Superior temporal gyrus (tissue), 1 donor: ENCODE data around the gene SLC35G2.
"Not testable (repeated sequence)": the region's sequence is repeated elsewhere in the genome, so short reads cannot be mapped to it uniquely, and the experiment has no call there.

Experiments used
- DNase-seq: peaks from one replicate; pipeline ENCODE4 v3.0.0-alpha.2; 2016; ENCODE audit errors: extremely low spot score

Gene SLC35G2

GRCh38 chr3:136818769-136819391 lies at the start of gene SLC35G2:
TSS of gene SLC35G2 (plus strand) at chr3:136819126. CDS start at chr3:136854461, 35,335 bp downstream.
- DNase-seq, result peak; percentile 42

DNA sequence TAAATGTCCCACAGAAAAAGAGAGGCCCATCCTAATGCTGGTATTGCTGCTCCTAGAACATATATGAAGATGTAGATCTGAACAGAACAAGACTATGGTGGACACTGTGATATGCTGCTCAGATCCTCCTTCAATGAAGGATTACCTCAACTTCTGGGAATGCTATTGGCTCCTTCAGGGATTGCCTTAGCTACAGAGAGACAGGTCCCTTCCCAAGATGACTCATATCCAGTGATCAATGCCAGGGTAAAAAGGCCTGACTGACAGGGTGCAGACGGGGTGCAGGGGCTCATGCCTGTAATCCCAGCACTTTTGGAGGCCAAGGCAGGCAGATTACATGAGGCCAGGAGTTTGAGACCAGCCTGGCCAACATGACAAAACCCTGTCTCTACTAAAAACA lies 46.2 kb upstream of the SLC35G2 start:
- no peak for DNase-seq

- DNase-seq, result no peak
These were observed 40.1 kb upstream of the SLC35G2 start for GRCh38 chr3:136778865-136779264.

- no peak for DNase-seq
These were observed 38.2 kb upstream of the SLC35G2 start for GRCh38 chr3:136780741-136781140.

GRCh38 chr3:136783708-136784191 lies 35.2 kb upstream of the SLC35G2 start:
- DNase-seq, result no peak

DNA sequence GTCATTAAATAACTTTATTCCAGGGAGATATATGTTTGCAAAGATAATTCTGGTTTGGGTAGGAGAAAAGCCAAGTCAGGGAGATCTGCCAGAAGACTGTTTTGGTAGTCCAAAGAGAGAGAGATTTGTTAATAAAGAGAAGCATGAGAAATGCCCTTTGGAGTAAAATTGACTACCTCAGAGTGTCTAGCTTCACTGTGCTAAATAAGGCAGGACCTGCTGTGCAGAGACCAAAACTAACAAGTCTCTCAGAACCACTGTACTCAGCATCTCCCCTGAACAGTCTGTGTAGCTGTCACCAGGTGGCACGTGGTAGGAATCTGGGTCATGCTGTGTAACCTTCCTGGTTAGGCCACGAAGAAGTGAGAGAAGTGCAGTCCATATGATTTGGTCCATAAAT lies 31.6 kb upstream of the SLC35G2 start:
- DNase-seq, result peak; percentile 26

DNA sequence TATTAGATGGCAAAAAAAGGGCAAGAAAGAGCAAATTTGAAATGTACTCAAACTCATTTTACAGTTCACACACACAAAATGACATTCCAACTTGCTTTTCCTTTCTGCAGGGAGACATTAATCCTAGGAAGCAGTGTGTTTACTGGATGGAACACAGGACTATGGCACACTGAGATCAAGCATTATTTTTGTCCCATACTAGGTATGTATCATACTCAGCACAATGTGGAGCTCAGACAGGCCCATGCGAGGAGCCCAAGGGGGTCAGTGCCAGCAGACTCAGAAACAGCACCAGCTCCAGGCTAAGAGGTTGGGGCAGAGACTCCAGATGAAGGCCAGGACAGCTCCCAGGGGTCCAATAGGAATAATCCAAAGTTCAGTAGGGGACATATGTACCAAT lies 30.8 kb upstream of the SLC35G2 start:
- no peak for DNase-seq

DNA sequence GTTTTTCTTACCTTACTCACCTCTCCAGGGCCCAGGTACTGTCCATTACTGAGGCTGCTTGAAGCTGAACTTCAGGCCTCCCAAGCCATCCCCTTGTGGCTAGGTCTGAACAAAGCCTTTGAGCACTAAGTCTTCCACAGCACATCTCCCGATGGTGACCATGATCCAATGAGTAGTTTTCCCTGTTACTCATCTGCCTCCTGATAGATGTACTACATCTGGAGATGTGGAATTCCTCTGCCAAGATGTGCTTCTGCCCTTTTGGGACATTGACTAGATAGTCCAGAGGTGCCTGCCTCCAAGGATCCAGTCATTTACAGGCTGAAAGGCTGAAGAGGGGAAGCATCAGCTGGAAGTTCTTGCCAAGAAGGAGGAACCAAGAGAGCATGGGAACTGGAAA lies 28.9 kb upstream of the SLC35G2 start:
- DNase-seq, result no peak

- no peak for DNase-seq
These were observed 28.1 kb upstream of the SLC35G2 start for GRCh38 chr3:136790786-136791185.

DNA sequence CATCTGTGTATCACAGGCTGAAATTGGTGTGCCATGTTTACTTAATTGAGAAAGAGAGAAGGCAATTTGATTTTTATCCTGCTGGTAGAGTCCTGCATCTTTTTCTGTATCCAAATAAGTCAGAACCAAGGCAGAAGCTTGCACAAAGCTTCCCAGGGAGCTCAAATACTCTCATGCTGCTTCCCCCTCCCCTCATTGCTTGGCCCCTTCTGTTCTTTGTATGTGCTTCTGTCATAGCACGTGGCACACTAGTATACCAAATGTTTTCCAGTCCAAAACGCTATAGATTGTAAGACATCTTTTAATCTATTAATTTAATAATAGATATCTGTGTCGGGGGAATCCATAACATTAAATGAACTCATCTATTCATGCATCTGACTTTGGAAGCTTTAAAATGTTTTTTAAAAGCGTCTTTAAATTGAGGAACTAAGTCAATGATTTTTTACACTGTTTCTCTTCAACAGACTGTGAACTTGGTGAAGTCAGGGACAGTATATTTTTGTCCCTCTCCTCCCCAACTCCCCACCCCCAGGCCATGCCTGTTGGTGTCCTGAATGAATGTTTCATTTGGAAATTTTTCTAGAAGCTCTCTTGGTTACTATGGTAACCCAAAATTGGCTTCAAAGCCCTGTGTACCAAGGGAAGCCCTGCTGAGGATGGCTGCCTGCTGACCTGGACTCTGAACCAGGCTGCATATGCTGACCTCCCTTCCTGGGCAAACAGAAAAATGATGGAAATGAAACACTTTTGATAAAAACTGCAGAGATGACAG lies 26.2 kb upstream of the SLC35G2 start:
- peak; percentile 36 for DNase-seq

DNA sequence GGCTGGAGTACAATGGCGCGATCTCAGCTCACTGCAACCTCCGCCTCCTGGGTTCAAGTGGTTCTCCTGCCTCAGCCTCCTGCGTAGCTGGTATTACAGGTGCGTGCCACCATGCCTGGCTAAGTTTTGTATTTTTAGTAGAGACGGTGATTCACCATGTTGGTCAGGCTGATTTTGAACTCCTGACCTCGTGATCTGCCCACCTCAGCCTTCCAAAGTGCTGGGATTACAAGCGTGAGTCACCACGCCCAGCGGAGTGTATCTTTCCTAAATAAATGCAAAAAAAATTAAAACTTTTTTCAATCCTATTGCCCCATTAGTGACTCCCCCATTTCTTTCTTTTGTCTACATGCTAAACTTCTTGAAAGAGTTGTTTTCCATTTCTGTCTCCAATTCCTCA lies 17.8 kb upstream of the SLC35G2 start:
- DNase-seq, result not testable (repeated sequence)

DNA sequence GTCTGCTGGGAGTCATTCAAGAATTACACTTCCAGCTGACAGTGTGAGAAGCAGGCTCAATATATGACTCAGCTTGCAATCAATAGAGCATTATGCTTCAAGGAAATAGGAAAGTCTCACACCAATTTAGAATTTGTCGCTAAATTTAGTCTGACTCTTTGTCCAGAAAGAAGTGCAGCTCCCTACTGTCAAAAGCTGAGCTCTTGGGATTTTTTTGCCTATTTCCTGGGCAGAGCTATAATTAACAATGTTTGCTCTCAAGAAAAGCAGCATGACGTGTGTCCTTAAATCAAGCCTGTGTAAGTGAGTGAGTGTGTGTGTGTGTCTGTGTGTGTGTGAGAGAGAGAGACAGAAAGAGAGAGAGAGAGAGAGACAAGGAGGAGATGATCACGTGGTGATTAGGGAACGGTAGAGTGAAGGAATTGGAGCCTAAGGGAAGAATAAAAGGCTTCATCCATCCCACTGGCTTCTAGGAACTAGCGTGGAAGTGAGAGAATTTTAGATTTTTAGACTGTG lies 16.4 kb upstream of the SLC35G2 start:
- peak; percentile 67 for DNase-seq

DNA sequence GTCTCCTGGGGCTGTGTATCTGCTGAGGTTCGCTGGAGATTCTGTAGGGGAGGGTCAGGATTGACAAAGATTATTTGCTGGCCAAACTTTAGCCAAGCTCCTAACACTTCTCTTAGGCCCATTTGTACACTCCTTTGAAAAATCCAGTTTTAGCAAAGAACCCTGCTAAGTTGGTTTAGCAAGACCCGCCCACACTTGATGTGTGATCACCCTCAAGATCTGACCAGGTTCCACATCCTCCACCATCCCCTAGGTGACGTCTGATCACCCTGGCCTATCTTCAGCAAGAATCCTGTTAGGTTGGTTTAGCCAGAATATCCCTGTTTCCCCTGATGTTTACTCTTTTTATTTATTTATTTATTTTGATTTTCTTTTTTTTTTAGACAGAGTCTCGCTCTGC lies 14.8 kb upstream of the SLC35G2 start:
- DNase-seq, result no peak

DNA sequence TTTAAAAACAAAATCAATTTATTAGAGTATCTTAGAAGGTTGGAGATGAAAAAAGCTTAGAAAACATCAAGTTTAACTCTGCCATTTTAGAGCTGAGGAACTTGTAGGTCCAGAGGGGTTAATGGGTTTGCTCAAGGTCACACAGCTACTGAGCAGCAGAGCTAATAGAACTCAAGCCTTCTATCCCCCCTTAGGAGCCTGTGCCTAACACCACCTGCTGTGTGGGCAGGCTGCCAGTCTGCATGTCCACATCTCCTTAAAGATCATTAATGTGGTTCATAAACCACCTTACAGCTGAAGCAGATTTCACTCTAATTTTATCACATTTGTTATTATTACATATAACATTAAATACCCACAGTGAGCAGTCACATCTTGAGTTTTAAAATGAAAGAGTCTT lies 14.1 kb upstream of the SLC35G2 start:
- no peak for DNase-seq

DNA sequence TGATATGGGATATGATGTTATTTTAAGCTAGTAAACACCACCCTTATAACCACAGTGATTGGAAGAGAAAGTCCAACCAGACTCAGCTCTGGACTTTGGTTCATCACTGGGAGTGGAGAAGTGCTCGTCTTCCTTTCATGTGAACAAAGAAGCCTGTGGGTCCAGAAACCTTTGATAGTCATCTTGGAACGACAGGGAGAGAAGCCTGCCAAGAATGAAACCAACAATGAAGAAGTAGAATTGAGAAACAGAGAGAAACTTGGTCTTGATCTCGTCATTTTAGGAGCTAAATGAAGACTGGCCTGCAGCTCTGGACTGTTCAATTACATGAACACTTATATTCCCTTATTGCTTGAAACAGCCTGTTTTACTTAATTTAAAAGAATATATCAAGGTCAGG lies 13.1 kb upstream of the SLC35G2 start:
- DNase-seq, result no peak

GRCh38 chr3:136811701-136812100 lies 7.2 kb upstream of the SLC35G2 start:
- DNase-seq, result no peak

DNA sequence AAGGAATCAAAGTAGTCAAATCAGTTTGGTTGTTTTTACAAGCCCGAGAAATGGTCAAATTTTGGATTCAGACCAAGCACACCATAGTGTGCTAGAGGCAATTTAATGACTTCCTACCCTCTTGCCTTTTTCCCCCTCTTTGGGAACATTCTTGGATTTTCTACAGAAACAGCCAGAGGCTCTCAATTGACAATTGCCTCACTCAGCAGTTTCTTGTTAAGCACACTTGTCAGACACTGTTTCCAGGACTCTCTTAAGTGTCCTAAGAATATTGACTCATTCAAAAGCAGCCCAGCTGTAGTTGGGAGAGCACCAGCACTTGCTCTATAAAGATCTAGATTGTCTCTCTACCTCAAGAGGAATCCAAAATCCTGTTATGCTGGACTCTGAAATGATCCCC lies 1.5 kb upstream of the SLC35G2 start:
- DNase-seq, result peak; percentile 48

- DNase-seq, result no peak
These were observed 646 bp upstream of the SLC35G2 start for GRCh38 chr3:136818191-136818768.

- no peak for DNase-seq
These were observed 435 bp downstream of the SLC35G2 start for GRCh38 chr3:136819392-136819730.

DNA sequence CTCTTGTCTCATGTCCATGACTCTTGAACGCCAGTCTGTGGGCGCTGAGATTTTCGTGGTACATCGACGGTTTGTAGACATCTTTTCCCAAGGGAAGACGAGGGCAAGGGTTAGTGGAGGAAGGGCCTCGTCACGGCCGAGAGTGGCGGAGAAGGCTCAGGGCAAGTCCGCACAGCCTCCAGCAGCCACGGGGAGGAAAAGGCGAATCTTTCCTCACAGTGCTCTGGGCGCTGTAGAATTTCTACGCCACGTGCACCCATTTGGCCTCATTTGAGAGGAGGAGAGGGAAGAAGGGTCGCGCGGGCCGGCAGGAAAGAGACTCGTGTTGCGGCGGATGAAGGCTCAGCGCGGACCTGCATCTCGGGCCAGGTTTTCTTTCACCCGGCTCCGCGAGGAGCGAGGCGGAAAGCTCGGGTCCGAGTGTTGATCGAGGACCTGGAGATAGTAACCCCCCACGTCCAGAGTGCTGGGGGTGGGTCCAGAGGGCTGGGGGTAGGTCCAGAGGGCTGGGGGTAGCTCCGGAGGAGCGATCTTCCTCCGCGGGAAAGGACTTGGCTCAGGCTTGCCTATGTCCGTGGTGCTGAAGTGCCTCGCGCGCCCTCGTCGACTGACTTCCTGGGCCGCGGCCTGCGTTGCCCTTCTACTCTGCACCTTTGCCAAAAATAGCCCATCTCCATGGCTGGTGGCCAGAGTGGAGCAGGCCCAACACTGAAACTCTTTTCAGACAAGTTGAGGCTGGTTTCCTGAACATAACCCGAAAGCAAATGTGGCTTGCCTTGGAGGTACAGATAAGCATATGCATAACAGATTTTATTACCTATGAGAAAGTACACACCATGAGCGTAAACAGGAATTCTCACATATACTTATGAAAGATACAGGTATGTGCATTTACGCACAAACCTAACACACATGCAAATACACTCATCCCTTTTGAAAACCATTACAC lies 1.1 kb downstream of the SLC35G2 start:
- peak; percentile 53 for DNase-seq

- no peak for DNase-seq
These were observed 12.5 kb downstream of the SLC35G2 start for GRCh38 chr3:136831461-136831860.
